Activated naive CD4-positive, alpha-beta T cell treated with anti-CD3 and anti-CD28 coated beads, Interleukin-2, amount 50 U/mL, for 24 hours (primary cell): ENCODE results near the gene FXYD1.
"Not testable (repeated sequence)": the region's sequence is repeated elsewhere in the genome, so short reads cannot be mapped to it uniquely, and the experiment has no call there.

ENCODE experiments used
- H3K27ac Mint-ChIP-seq: one replicate; pipeline ENCODE4 v1.8.0; 2021; ENCODE audit warnings: mild to moderate bottlenecking, mixed read lengths
- H3K27me3 Mint-ChIP-seq: one replicate; pipeline ENCODE4 v1.8.0; 2021; ENCODE audit warnings: mixed read lengths
- H3K36me3 Mint-ChIP-seq: one replicate; pipeline ENCODE4 v1.8.0; 2021; ENCODE audit warnings: mixed read lengths
- H3K4me1 Mint-ChIP-seq: one replicate; pipeline ENCODE4 v1.8.0; 2021; ENCODE audit warnings: mixed read lengths
- H3K4me3 Mint-ChIP-seq: one replicate; pipeline ENCODE4 v1.8.0; 2021; ENCODE audit warnings: mild to moderate bottlenecking, mixed read lengths
- H3K9me3 Mint-ChIP-seq: one replicate; pipeline ENCODE4 v1.8.0; 2021; ENCODE audit warnings: mixed read lengths

FXYD1 gene

DNA sequence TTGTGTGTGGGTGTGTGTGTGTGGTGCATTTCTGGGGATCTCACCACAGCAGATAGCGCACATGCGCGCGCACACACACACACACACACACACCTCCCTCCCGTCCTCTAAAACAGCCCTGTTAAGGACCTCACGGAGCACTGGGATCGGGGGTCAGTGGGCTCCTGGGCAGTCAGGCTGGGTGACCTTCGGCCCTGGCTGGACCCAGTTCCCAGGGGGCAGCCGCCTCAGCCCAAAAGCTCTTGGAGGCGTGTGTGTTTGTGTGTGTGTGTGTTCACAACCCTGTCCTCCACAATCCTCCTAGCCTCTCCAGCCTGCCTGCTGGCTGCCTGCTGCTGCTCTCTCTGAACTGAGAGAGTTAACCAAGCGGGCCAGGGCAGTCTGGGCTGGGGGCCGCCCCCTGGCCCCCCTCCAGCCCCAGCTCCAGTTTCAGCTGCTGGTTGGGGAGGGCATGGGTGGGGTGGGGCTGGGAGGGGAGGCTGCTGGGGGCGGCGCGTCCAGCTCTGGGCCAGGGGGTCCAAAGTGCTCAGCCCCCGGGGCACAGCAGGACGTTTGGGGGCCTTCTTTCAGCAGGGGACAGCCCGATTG lies at the start of gene FXYD1:
Gene FXYD1 (plus strand): TSS at position 520 of the 588 bp plus-strand sequence. CDS start 1,256 bp downstream, outside the sequence.
- Mint-ChIP-seq H3K27me3 (no peaks in the 10 kb centered on the region), H3K4me3 (no peak within 1 kb of the TSS)

DNA sequence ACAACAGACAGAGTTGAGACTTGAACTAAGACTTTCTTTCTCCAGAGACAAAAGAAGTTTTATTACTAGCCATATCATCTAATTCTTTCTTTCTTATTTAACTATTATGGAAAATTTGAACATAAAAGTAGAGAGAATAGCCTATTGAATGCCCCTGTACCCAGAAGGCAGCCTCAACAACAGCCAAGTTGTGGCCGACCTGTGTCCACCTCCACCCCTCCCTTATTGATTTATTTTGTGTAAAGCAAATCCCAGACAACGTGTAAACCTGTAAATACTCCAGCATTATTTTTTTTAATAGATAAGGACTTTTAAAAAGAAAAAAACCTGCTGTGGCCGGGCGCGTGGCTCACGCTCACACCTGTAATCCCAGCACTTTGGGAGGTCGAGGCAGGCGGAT lies 49.1 kb upstream of the FXYD1 start:
- H3K36me3 Mint-ChIP-seq = no peaks in the 10 kb centered on the region
- H3K27me3 Mint-ChIP-seq = peaks cover 4% of the 10 kb centered on the region

More for the DNA sequence above, at the start of gene FXYD1:
- H3K4me1 Mint-ChIP-seq = peaks cover 28% of the 10 kb centered on the region
- no peaks in the 10 kb centered on the region for H3K9me3 Mint-ChIP-seq
- H3K27ac Mint-ChIP-seq = peak within 1 kb of the TSS; percentile 59
- H3K36me3 Mint-ChIP-seq = no peaks in the 10 kb centered on the region

DNA sequence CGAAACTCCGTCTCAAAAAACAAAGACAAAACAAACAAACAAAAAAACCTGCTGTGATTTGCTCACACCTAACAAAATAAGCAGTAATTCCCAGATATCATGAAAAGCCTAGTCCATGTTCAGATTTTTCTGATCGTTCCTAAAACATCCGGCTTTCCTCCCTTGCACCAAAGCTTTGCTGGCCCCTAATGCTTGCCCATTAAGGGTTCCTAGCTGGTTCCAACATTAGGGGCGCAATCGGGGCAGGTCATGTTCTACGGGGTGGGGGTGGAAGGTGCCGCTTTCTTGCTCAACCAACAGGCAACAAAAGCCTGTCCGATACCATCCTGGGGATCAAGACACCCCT lies 48.5 kb upstream of the FXYD1 start:
- Mint-ChIP-seq H3K36me3 (no peaks in the 10 kb centered on the region), H3K9me3 (no peaks in the 10 kb centered on the region), H3K4me3 (no peak overlapping the region), H3K27ac (no peak overlapping the region), H3K27me3 (peaks cover 4% of the 10 kb centered on the region), H3K4me1 (peaks cover 9% of the 10 kb centered on the region)

More for the DNA sequence above, 49.1 kb upstream of the FXYD1 start:
- no peaks in the 10 kb centered on the region for H3K9me3 Mint-ChIP-seq
- H3K4me3 Mint-ChIP-seq = no peak overlapping the region
- no peak overlapping the region for H3K27ac Mint-ChIP-seq
- H3K4me1 Mint-ChIP-seq = peaks cover 9% of the 10 kb centered on the region

DNA sequence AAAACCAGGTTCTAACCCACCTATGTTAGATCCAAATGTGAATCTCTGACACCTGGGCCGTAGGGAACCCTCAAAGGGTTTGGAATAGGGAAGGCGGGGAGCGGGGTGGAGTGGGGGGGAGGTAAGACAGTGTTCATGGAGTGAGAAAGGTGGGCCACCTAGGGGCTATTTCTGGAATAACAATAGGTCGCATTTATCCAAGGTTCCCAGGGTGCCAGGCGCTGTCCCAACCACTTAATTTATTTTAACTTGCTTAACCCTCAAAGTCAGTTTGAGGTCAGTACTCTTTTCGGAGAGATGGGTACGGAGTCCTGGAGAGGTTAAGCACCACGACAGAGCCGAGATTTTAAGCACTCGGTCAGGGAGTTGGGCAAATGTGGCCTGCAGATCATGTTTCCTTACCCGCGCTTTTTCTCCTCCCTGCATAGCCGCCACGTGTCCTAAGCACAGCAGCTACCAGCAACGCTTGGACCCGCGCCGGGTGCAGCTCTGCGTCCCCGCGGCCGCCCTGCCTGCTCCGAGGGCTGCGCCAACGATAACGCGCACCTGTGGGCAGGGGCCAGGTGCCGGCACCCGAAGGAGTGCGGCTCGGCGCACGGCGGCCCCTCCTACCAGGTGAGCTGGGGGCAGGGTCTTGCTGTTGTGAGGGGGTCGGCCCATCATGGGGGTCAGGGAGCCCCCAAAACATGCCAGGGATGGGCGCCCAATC lies 48.0 kb upstream of the FXYD1 start:
- H3K4me1 Mint-ChIP-seq = peaks cover 7% of the 10 kb centered on the region
- no peaks in the 10 kb centered on the region for H3K9me3 Mint-ChIP-seq
- H3K4me3 Mint-ChIP-seq = no peak overlapping the region
- H3K27ac Mint-ChIP-seq = no peak overlapping the region
- peaks cover 4% of the 10 kb centered on the region for H3K27me3 Mint-ChIP-seq
- no peaks in the 10 kb centered on the region for H3K36me3 Mint-ChIP-seq

DNA sequence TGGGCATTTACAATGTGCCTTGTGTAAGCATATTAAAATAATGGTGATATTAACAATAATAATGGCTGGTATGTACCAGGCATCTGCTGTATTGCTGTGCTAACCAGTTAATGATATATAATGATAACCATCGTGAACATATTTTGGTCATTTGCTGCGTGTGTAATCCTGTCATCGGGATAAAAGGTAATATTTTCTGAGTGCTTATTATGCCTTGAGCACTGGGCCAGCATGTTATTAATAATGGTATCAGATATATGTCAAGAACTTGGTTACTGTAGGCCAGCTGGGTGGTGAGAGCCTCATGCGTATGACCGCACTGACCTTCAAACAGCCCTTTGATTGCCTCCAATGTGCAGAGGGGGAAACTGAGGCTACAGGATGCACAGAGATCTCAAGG lies 45.2 kb upstream of the FXYD1 start:
- H3K27ac Mint-ChIP-seq = no peak overlapping the region
- peaks cover 4% of the 10 kb centered on the region for H3K27me3 Mint-ChIP-seq

DNA sequence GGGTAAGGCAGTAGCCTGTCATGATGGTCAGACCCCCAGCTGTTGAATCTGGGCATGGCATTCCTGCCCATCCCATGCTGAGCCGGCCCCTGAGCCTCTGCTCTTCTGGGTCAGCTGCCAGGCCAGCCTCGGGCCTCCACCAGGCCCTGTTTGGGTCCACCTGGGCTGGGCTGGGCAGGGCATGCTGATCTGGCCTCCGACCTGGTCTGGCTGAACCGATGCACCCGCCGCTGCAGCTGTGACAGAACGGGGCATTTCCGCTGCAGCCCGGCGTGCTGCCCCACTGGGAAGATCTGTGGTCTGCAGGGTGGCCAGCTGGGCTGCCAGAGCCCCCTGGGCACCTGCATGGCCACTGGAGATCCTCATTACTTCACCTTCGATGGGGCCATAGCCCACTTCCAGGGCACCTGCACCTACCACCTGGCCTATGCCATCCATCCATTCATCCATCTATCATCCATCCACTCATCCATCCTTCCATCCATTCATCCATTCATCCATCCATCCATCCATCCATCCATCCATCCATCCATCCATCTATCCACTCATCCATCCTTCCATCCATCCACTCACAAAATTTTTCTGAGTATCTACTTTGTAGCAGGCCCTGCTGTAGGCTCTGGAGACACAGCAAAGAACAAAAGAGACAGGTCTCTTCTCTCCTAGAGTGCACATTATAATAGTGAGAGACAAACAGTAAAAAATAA lies 44.5 kb upstream of the FXYD1 start:
- H3K27me3 Mint-ChIP-seq = peaks cover 4% of the 10 kb centered on the region
- no peak overlapping the region for H3K4me3 Mint-ChIP-seq
- H3K4me1 Mint-ChIP-seq = peaks cover 4% of the 10 kb centered on the region
- H3K9me3 Mint-ChIP-seq = no peaks in the 10 kb centered on the region
- H3K36me3 Mint-ChIP-seq = no peaks in the 10 kb centered on the region
- no peak overlapping the region for H3K27ac Mint-ChIP-seq

More for the DNA sequence above, 45.2 kb upstream of the FXYD1 start:
- Mint-ChIP-seq H3K36me3 (no peaks in the 10 kb centered on the region), H3K4me3 (no peak overlapping the region), H3K4me1 (peaks cover 4% of the 10 kb centered on the region), H3K9me3 (no peaks in the 10 kb centered on the region)

DNA sequence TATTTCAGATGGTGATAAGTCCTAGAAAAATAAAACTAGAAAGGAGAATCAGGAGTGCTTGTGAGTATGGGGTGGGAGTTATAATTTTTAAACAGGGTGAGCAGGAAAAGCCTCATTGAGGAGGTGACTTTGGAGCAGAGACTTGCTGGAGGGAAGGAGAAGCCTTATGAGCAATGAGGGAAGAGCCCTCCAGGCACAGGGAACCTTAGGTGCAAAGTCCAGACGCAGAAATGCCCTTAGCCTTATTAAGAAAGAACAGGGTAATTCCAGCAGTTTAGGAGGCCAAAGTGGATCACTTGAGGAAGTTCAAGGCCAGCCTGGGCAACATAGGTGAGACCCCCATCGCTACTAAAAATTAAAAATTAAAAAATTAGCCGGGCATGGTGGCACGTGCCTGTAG lies 44.0 kb upstream of the FXYD1 start:
- Mint-ChIP-seq H3K36me3 (no peaks in the 10 kb centered on the region), H3K4me1 (peaks cover 4% of the 10 kb centered on the region), H3K27me3 (peaks cover 4% of the 10 kb centered on the region), H3K4me3 (no peak overlapping the region), H3K9me3 (no peaks in the 10 kb centered on the region), H3K27ac (no peak overlapping the region)

DNA sequence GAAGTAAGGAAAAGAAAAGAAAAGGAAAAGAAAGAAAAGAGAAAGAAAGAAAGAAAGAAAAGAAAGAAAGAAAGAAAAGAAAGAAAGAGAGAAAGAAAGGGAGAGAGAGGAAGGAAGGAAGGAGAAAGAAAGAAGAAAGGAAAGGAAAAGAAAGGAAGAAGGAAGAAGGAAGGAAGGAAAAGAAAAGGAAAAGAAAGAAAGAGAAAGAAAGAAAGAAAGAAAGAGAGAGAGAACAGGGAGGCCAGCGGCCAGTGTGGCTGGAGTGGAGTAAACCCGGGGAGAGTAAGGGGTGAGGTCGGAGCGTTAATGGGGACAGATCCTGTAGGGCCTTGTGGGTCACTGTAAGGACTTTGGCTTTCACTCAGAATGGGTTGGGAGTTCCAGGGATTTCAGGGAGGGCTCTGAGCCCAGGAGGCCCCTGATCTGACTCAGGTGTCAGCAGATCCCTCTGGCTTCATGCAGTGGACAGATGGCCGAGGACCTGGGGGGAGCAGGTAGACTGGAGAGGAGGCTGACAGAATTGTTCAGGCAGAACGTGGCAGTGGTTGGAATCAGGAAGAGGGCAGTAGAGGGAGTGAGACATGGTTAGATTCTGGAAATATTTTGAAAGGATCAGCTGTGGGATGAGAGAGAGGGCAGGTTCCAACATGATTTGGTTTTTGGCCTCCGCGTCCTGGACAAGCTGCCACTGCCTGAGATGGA lies 42.8 kb upstream of the FXYD1 start:
- H3K4me3 Mint-ChIP-seq = no peak overlapping the region
- H3K4me1 Mint-ChIP-seq = no peaks in the 10 kb centered on the region
- no peak overlapping the region for H3K27ac Mint-ChIP-seq
- no peaks in the 10 kb centered on the region for H3K9me3 Mint-ChIP-seq
- no peaks in the 10 kb centered on the region for H3K27me3 Mint-ChIP-seq
- no peaks in the 10 kb centered on the region for H3K36me3 Mint-ChIP-seq

DNA sequence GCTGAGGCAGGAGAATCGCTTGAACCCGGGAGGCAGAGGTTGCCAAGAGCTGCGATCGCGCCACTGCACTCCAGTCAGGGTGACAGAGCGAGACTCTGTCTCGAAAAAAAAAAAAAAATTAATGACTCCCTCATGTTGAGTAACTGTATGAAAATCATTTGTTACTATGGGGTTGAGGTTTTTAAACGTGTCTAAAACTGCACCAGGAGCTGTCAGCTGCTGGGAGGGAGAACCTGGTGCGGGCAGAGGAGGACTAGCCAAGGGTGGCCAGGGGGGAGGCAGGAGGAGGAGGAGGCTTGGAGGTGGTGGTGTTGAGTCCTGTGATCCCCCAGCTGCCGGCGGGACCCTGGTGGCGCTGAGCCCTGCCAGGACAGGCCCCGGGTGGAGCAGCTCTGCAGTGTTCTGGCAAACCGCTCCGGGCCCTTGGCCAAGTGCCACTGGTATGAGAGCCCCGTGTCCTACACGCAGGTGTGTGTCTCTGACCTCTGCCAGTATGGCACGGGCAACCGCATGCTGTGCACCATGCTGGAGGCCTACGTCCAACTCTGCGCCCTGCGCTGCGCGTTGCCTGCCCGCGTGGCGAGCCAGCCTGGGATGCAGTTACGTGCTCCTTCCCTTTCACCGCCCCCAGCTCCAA lies 40.1 kb upstream of the FXYD1 start:
- no peaks in the 10 kb centered on the region for H3K27me3 Mint-ChIP-seq
- no peaks in the 10 kb centered on the region for H3K4me1 Mint-ChIP-seq
- H3K36me3 Mint-ChIP-seq = no peaks in the 10 kb centered on the region
- H3K9me3 Mint-ChIP-seq = no peaks in the 10 kb centered on the region
- no peak overlapping the region for H3K27ac Mint-ChIP-seq
- H3K4me3 Mint-ChIP-seq = no peak overlapping the region

DNA sequence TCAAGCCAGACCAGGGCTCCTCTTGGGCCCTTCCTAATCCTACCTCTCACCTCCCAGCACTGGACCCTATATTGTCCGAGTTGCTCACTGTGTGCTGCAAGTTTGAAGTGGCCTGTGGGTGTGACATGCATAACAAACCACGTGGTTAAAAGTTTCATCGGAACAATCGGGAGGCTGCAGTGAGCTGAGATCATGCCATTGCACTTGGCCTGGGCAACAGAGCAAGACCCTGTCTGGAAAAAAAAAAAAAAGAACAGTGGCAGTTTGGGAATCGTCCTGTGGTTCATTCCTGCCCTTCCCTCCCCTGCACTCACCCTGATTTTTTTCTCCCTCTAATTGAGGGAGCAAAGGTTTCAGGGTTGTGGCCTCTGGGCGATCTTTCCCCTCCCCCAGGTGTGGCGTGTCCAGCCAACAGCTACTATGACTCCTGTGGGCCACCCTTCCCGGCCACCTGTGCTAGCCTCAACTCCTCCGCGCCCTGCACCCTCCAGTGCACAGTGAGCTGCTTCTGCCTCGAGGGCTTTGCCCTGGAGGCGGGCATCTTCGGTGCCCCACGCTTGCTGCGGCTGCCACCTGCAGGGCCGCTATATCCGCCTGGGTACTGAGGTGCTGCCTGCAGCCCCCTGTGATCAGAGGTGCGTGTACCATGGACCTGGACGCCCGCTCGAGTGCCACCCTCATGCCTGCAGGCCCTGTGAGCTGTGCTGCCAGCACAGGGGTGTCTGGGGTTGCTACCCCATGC lies 39.3 kb upstream of the FXYD1 start:
- no peaks in the 10 kb centered on the region for H3K9me3 Mint-ChIP-seq
- H3K27me3 Mint-ChIP-seq = no peaks in the 10 kb centered on the region
- no peak overlapping the region for H3K27ac Mint-ChIP-seq
- no peaks in the 10 kb centered on the region for H3K4me1 Mint-ChIP-seq
- H3K36me3 Mint-ChIP-seq = no peaks in the 10 kb centered on the region
- H3K4me3 Mint-ChIP-seq = no peak overlapping the region

DNA sequence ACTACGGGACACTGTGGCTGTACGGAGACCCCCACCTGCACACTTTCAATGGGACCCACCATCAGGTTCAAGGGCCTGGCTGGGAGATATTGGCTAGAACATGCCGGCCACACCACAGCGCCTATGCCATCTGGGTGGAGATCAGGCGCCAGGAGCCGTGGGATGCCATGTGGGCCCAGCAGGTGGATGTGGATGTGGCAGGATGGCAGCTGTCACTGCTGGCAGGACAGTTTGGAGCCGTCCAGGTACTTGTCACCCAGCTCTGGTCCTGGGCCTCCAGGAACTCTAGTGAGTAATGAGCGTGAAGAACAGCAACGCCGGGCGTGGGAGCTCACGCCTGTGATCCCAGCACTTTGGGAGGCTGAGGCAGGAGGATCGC lies 38.7 kb upstream of the FXYD1 start:
- H3K27me3 Mint-ChIP-seq = no peaks in the 10 kb centered on the region
- no peaks in the 10 kb centered on the region for H3K36me3 Mint-ChIP-seq
- no peak overlapping the region for H3K4me3 Mint-ChIP-seq
- no peak overlapping the region for H3K27ac Mint-ChIP-seq
- no peaks in the 10 kb centered on the region for H3K9me3 Mint-ChIP-seq
- H3K4me1 Mint-ChIP-seq = no peaks in the 10 kb centered on the region

DNA sequence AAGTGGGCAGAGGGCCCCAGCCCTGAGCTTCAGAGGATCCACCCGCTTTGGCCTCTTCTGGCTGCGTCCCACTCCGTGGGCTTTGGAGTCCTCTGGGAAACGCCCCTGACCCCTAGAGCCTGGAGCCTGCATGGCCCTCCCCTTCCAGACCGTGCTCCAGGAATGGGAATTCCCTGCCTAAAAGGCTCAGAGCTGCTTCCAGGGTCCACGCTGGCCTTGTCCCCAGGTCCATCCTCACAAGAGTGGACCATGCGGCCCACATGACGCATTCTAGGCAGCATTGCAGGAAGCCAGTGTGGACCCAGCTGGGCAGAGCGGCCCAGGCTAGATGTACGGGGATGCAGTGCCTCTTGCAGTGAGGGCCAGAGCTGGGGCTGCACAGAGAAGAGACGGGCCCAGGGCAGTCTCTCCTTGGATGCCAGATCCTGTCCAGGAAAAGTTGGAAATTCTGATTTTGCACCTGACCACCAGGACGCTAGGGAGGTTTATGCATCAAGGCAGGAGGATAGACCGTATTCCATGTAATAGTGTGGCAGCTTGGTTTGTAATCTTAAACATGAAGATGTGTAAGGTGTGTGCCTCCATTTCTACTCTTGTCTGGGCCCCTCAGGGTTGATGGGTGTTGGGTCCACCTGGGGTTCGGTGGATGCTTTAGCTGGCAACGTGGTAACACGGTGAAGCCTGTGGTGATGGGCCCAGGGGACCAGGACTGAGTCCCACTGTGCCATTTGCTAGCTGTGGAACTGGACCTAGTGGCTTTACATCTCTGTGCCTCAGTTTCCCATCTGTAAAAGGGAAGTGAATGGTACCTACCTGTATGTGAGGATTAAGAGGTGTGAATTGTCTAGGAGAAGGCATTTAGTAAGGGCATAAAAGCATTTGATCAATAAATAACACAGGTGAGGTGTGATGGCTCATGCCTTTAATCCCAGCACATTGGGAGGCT lies 37.8 kb upstream of the FXYD1 start:
- H3K27ac Mint-ChIP-seq = no peak overlapping the region
- H3K4me1 Mint-ChIP-seq = no peaks in the 10 kb centered on the region
- no peak overlapping the region for H3K4me3 Mint-ChIP-seq
- H3K27me3 Mint-ChIP-seq = no peaks in the 10 kb centered on the region
- H3K9me3 Mint-ChIP-seq = no peaks in the 10 kb centered on the region
- no peaks in the 10 kb centered on the region for H3K36me3 Mint-ChIP-seq

DNA sequence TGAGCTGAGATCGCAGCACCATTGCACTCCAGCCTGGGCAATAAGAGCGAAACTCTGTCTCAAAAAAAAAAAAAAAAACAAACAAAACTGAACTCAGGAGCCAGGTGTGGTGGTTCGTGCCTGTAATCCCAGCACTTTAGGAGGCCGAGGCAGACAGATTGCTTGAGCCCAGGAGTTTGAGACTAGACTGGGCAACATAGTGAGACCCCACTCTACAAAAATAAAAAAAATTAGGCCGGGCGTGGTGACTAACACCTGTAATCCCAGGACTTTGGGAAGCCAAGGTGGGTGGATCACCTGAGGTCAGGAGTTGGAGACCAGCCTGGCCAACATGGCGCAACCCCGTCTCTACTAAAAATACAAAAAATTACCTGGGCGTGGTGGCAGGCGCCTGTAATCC lies 36.7 kb upstream of the FXYD1 start:
- not testable (repeated sequence) for H3K36me3 Mint-ChIP-seq, H3K27ac Mint-ChIP-seq, H3K4me1 Mint-ChIP-seq, H3K4me3 Mint-ChIP-seq, H3K9me3 Mint-ChIP-seq, H3K27me3 Mint-ChIP-seq

DNA sequence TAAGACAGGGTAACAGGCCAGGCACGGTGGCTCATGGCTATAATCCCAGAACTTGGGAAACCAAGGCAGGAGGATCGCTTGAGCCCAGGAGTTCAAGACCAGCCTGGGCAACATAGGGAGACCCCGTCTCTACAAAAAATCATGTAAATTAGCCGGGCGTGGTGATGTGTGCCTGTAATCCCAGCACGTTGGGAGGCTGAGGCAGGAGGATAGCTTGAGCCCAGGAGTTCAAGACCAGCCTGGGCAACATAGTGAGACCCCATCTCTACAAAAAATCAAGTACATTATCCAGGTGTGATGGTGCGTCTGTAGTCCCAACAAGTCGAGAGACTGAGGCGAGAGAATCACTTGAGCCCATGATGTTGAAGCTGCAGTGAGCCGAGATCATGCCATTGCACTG lies 35.0 kb upstream of the FXYD1 start:
- H3K4me1 Mint-ChIP-seq, H3K27me3 Mint-ChIP-seq, H3K4me3 Mint-ChIP-seq, H3K9me3 Mint-ChIP-seq, H3K36me3 Mint-ChIP-seq, H3K27ac Mint-ChIP-seq: not testable (repeated sequence)
